GM19240 (cell line): ENCODE measurements around the gene PREX1.
"Not testable (repeated sequence)": the region's sequence is repeated elsewhere in the genome, so short reads cannot be mapped to it uniquely, and the experiment has no call there.

Experiments used
- DNase-seq: peaks from one replicate; pipeline ENCODE4 v3.0.0; 2011; ENCODE audit warnings: low spot score; ENCODE audit not compliant: insufficient read length

PREX1 gene

GRCh38 chr20:48827855-48828733 lies at the start of gene PREX1:
Gene PREX1, minus strand, starts transcription at chr20:48827999. Its CDS starts 139 bp downstream, at chr20:48827860.
- DNase-seq: peak; percentile 82

- DNase-seq: no peak
Measured at GRCh38 chr20:48877304-48877703, 49.5 kb upstream of the PREX1 start.

- DNase-seq: no peak
Measured at GRCh38 chr20:48875914-48876240, 48.1 kb upstream of the PREX1 start.

GRCh38 chr20:48875233-48875913 lies 47.6 kb upstream of the PREX1 start:
- no peak for DNase-seq

GRCh38 chr20:48869442-48869841 lies 41.6 kb upstream of the PREX1 start:
- not testable (repeated sequence) for DNase-seq

- no peak for DNase-seq
Measured at GRCh38 chr20:48866936-48867335, 39.1 kb upstream of the PREX1 start.

- DNase-seq: no peak
Measured at GRCh38 chr20:48864738-48865318, 37.0 kb upstream of the PREX1 start.

- no peak for DNase-seq
Measured at GRCh38 chr20:48864254-48864653, 36.5 kb upstream of the PREX1 start.

- DNase-seq: no peak
Measured at GRCh38 chr20:48862279-48862678, 34.5 kb upstream of the PREX1 start.

- DNase-seq: no peak
Measured at GRCh38 chr20:48861444-48861843, 33.6 kb upstream of the PREX1 start.

- no peak for DNase-seq
Measured at GRCh38 chr20:48858075-48858790, 30.4 kb upstream of the PREX1 start.

- no peak for DNase-seq
Measured at GRCh38 chr20:48856130-48856529, 28.3 kb upstream of the PREX1 start.

- no peak for DNase-seq
Measured at GRCh38 chr20:48855046-48855445, 27.2 kb upstream of the PREX1 start.

GRCh38 chr20:48852609-48853008 lies 24.8 kb upstream of the PREX1 start:
- no peak for DNase-seq

GRCh38 chr20:48851579-48851978 lies 23.8 kb upstream of the PREX1 start:
- DNase-seq: no peak

- DNase-seq: no peak
Measured at GRCh38 chr20:48850977-48851299, 23.1 kb upstream of the PREX1 start.

- no peak for DNase-seq
Measured at GRCh38 chr20:48850257-48850976, 22.6 kb upstream of the PREX1 start.

GRCh38 chr20:48849779-48850178 lies 22.0 kb upstream of the PREX1 start:
- no peak for DNase-seq

- no peak for DNase-seq
Measured at GRCh38 chr20:48849299-48849698, 21.5 kb upstream of the PREX1 start.

GRCh38 chr20:48847498-48848205 lies 19.9 kb upstream of the PREX1 start:
- no peak for DNase-seq
